Fibroblast of the aortic adventitia (primary cell): ENCODE measurements around the gene MEIOSIN. TPM values are rescaled to one million over a fixed set of nuclear protein-coding genes. Genes with fewer than 3 reads are reported as not detected.
A peak's percentile ranks its signal among the peaks of the same experiment; 100 is the strongest.

Source experiments
- DNase-seq: peaks from one replicate; pipeline ENCODE4 v3.0.0-alpha.2; 2010; ENCODE audit warnings: low read depth
- H3K4me3 ChIP-seq: 2 replicates; pipeline ENCODE4 v1.5.1; 2011; ENCODE audit warnings: low read depth, mild to moderate bottlenecking, control low read depth, low read length, moderate library complexity
- total RNA-seq: library from RNA; depleted of rRNA; stranded (reverse); fragments of >200 nt; gene quantifications from 2 replicates; pipeline ENCODE4 v1.2.3, GENCODE V29; 2012; ENCODE audit warnings: low replicate concordance
- TF ChIP-seq, protein P1 (sequence below): IDR thresholded peaks from 2 replicates; pipeline ENCODE4 v1.5.1; 2011; ENCODE audit warnings: mild to moderate bottlenecking, low read length, control low read depth, inconsistent platforms; ENCODE audit not compliant: insufficient read depth

MEIOSIN gene
- total RNA-seq, 1 donor, result not detected

DNA sequence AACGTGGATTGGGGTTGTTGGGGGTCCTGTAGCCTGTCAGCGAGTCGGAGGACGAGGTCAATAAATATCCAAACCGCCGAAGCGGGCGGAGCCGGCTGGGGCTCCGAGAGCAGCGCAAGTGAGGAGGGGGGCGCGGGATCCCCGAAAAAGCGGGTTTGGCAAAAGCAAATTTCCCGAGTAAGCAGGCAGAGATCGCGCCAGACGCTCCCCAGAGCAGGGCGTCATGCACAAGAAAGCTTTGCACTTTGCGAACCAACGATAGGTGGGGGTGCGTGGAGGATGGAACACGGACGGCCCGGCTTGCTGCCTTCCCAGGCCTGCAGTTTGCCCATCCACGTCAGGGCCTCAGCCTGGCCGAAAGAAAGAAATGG is 36.6 kb downstream of the MEIOSIN start:
- DNase-seq, result peak; percentile 54
- TF ChIP-seq, protein P1, sequence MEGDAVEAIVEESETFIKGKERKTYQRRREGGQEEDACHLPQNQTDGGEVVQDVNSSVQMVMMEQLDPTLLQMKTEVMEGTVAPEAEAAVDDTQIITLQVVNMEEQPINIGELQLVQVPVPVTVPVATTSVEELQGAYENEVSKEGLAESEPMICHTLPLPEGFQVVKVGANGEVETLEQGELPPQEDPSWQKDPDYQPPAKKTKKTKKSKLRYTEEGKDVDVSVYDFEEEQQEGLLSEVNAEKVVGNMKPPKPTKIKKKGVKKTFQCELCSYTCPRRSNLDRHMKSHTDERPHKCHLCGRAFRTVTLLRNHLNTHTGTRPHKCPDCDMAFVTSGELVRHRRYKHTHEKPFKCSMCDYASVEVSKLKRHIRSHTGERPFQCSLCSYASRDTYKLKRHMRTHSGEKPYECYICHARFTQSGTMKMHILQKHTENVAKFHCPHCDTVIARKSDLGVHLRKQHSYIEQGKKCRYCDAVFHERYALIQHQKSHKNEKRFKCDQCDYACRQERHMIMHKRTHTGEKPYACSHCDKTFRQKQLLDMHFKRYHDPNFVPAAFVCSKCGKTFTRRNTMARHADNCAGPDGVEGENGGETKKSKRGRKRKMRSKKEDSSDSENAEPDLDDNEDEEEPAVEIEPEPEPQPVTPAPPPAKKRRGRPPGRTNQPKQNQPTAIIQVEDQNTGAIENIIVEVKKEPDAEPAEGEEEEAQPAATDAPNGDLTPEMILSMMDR, result no peak
- peak overlapping the region; percentile 63 for H3K4me3 ChIP-seq

DNA sequence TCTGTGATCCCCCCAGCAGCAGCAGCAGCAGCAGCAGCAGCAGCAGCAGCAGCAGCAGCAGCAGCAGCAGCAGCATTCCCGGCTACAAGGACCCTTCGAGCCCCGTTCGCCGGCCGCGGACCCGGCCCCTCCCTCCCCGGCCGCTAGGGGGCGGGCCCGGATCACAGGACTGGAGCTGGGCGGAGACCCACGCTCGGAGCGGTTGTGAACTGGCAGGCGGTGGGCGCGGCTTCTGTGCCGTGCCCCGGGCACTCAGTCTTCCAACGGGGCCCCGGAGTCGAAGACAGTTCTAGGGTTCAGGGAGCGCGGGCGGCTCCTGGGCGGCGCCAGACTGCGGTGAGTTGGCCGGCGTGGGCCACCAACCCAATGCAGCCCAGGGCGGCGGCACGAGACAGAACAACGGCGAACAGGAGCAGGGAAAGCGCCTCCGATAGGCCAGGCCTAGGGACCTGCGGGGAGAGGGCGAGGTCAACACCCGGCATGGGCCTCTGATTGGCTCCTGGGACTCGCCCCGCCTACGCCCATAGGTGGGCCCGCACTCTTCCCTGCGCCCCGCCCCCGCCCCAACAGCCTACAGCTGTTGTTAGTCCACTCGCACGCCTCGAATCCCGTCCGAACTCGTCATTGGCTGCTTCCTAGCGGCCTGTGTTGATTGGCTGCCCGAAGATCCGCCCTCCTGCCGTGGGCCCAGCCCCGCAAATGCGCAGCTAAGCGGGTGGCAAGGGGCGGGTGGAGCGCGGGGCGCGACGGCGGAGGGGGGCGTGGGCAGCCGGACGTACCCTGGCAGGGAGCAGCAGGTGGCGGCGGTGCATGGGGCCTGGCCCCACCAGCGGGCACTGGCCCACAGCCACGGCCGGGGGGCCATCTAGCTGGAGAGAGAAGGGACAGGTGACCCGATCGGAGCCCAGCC is 37.2 kb downstream of the MEIOSIN start:
- peak overlapping the region; percentile 63 for H3K4me3 ChIP-seq
- DNase-seq, result peak; percentile 97
- TF ChIP-seq, protein P1, result peak; percentile 78

DNA sequence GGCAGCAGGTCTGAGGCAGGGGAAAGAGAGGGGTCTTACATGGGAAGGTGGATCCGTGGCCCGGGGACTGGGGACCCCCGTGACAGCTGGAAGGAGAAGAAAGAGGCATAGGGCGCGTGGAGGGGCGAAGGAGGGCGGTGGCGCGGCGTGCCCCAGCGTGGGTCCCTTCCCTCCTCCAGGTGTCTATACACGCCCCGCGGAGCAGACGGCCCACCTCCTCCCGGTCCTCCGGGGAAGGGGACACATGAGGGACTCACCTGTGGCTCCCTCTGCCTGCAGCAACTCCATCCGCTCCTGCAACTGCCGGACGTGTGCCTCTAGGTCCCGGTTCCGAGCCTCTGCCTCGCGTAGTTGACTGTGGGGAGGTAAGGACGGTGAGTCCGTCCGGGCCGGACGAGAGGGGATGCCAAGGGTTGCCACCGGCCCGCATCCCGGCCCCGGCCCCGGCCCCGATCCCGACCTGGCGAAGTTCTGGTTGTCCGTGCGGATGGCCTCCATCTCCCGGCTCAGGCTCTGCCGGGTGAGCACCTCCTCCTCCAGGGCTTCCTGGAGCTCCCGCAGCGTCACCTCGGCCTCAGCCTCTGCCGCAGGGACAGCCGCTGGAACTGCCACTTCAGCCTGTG is 38.2 kb downstream of the MEIOSIN start:
- DNase-seq, result no peak
- TF ChIP-seq, protein P1, result no peak
- H3K4me3 ChIP-seq, result no peak overlapping the region

DNA sequence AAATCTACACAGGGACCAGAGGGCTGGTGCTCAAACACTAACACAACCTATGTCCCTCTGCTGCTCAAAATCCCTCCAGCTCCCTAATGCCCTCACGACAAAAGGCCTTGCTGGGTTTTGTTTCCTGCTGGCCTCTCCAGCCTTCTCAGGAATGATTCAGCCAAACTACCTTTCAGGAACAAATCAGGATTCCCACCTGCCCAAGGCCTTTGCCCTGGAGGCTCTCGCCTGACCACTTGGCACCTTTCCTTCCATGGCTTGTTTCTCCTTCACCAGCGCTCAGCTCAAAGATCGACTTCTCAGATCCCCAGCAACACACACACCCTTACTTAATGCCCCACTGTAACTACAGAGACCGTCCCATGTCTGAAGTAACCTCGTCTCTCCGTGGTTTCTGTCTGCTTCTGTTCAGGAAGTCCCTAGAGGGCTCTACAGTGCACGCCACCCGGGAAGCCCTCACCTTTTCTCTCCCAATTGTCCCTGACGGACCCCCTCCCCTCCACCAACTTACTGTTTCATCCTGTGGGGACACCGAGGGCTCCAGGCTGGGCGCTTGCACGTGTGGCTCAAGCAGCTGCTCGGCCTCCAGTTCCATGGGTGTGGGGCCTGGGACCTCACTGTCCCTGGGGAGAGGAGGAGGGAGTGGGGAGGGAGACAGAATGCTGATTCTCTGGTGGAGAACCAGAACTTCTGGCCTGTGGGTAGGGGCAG is 39.0 kb downstream of the MEIOSIN start:
- TF ChIP-seq, protein P1, result no peak
- H3K4me3 ChIP-seq, result no peak overlapping the region
- no peak for DNase-seq

DNA sequence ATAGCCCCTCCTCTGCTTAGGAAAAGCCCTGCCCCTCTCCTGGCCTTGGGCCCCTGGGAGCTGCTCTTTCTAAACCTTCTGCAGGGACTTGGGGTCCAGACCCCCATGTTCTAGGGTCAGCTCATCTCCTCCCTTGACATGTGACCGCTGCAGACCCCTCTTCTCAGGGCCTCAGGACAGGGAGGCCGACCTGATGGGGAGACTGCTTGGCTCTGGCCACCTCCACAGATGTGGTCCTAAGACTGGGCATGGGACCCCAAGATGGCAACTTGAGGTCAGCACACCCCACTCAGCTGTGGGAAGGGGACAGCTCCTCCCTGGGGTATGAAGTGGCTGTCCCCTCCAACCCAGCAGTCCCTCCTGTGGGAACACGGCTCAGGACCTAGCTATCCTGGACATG is 39.7 kb downstream of the MEIOSIN start:
- no peak overlapping the region for H3K4me3 ChIP-seq
- TF ChIP-seq, protein P1, result no peak
- DNase-seq, result no peak

DNA sequence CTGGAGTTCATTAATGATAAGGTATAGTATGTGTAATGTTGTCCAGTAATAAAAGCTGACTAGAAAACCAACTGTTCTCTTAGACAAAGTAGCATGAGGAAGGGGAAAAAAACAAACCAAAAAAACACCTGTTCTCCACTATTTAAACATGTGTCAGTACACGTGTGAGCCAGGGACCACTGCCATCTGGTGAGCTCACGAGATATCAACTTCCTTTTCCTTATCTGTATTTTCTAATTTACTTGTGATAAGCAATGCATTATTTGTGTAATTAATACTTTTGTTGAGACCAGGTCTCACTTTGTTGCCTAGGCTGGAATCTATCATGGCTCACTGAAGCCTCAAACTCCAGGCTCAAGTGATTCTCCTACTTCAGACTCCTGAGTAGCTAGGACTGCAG is 40.1 kb downstream of the MEIOSIN start:
- DNase-seq, result no peak
- TF ChIP-seq, protein P1, result no peak
- H3K4me3 ChIP-seq, result no peak overlapping the region
